ENCODE data around the gene TXNDC15. TPM values are rescaled to one million over a fixed set of nuclear protein-coding genes. Genes with fewer than 3 reads are reported as not detected.
"Not testable (repeated sequence)": the region's sequence is repeated elsewhere in the genome, so short reads cannot be mapped to it uniquely, and the experiment has no call there.

TXNDC15 gene, protein sequence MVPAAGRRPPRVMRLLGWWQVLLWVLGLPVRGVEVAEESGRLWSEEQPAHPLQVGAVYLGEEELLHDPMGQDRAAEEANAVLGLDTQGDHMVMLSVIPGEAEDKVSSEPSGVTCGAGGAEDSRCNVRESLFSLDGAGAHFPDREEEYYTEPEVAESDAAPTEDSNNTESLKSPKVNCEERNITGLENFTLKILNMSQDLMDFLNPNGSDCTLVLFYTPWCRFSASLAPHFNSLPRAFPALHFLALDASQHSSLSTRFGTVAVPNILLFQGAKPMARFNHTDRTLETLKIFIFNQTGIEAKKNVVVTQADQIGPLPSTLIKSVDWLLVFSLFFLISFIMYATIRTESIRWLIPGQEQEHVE
- 22.5 and 25.5 TPM in 2 replicates for total RNA-seq (2014; rRNA removed; shearing (Covaris generic))

GRCh38 chr5:134873987-134874830 is at the start of gene TXNDC15:
TSS of gene TXNDC15 (plus strand) at chr5:134874371. CDS start at chr5:134874428, 57 bp downstream.
- H3K36me3 ChIP-seq (replicated peaks; ENCODE audit: control insufficient read depth, insufficient read depth, low read length) = no peaks in the 10 kb centered on the region
- no peaks in the 10 kb centered on the region for H3K27me3 ChIP-seq (ENCODE audit: control insufficient read depth, insufficient read depth, low read length)
- DNase-seq = peak; percentile 96
- peak within 1 kb of the TSS; percentile 89 for H3K4me3 ChIP-seq (ENCODE audit: insufficient read depth, low read depth, low read length)

GRCh38 chr5:134824681-134825080 is 49.5 kb upstream of the TXNDC15 start:
- Histone ChIP-seq H3K36me3 (replicated peaks; ENCODE audit: control insufficient read depth, insufficient read depth, low read length) (peaks cover 15% of the 10 kb centered on the region), H3K4me3 (ENCODE audit: insufficient read depth, low read depth, low read length) (no peak overlapping the region), H3K27me3 (ENCODE audit: control insufficient read depth, insufficient read depth, low read length) (no peaks in the 10 kb centered on the region)
- DNase-seq = no peak

- peaks cover 14% of the 10 kb centered on the region for H3K36me3 ChIP-seq (replicated peaks; ENCODE audit: control insufficient read depth, insufficient read depth, low read length)
- no peaks in the 10 kb centered on the region for H3K27me3 ChIP-seq (ENCODE audit: control insufficient read depth, insufficient read depth, low read length)
- no peak for DNase-seq
- H3K4me3 ChIP-seq (ENCODE audit: insufficient read depth, low read depth, low read length) = no peak overlapping the region
Observed at GRCh38 chr5:134825212-134825611, 49.0 kb upstream of the TXNDC15 start.

GRCh38 chr5:134833340-134834032 is 40.7 kb upstream of the TXNDC15 start:
- Histone ChIP-seq H3K4me3 (ENCODE audit: insufficient read depth, low read depth, low read length) (no peak overlapping the region), H3K27me3 (ENCODE audit: control insufficient read depth, insufficient read depth, low read length) (no peaks in the 10 kb centered on the region), H3K36me3 (replicated peaks; ENCODE audit: control insufficient read depth, insufficient read depth, low read length) (peaks cover 5% of the 10 kb centered on the region)
- no peak for DNase-seq

- Histone ChIP-seq H3K27me3 (ENCODE audit: control insufficient read depth, insufficient read depth, low read length) (no peaks in the 10 kb centered on the region), H3K36me3 (replicated peaks; ENCODE audit: control insufficient read depth, insufficient read depth, low read length) (peaks cover 7% of the 10 kb centered on the region), H3K4me3 (ENCODE audit: insufficient read depth, low read depth, low read length) (no peak overlapping the region)
- DNase-seq = no peak
Observed at GRCh38 chr5:134835623-134836022, 38.5 kb upstream of the TXNDC15 start.

DNA sequence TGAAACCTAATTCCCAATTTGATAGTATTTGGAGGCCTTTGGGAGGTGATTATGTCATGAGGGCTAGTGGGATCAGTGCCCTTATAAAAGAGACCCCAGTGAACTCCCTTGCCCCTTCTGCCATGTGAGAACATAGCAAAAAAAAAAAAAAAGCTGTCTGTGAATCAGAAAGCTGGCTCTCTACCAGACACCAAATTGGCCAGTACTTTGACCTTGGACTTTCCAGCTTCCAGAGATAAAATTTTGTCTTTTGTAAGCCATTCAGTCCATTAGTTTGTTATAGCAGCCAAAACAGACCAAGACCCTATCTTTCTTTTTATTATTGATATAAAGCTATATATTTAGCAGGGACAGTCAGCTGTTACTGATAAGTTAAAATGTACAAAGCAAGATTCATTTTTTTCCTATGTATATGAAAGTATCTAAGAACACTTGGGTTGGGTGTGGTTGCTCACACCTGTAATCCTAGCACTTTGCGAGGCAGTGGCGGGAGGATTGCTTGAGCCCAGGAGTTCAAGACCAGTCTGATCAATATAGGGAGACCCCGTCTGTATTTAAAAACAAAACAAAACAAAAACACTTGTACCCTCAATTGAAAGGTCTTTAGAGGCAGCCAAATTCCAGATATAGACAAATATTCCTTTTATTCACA is 36.5 kb upstream of the TXNDC15 start:
- peaks cover 7% of the 10 kb centered on the region for H3K36me3 ChIP-seq (replicated peaks; ENCODE audit: control insufficient read depth, insufficient read depth, low read length)
- no peak for DNase-seq
- no peaks in the 10 kb centered on the region for H3K27me3 ChIP-seq (ENCODE audit: control insufficient read depth, insufficient read depth, low read length)
- no peak overlapping the region for H3K4me3 ChIP-seq (ENCODE audit: insufficient read depth, low read depth, low read length)

- not testable (repeated sequence) for DNase-seq; H3K36me3 ChIP-seq (replicated peaks; ENCODE audit: control insufficient read depth, insufficient read depth, low read length); H3K4me3 ChIP-seq (ENCODE audit: insufficient read depth, low read depth, low read length); H3K27me3 ChIP-seq (ENCODE audit: control insufficient read depth, insufficient read depth, low read length)
Observed at GRCh38 chr5:134838361-134838760, 35.8 kb upstream of the TXNDC15 start.

DNA sequence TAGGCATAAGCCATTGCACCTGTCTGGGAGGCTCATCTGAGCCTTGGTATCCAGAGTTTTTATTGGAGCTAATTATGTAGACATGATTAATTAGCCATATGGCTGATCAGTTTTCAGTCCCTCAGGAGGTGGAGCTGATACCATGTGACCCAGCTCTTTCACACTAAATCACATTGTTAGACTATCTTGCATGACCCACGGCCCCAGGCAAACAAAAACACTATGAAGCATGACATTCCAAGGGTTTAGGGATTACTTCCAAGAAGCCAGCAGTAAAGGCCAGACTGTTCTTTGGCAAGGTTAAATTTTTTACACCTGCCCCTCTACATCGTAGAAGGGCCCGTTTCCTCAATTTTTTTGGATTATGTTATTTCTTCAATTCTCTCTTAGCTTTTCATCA is 33.4 kb upstream of the TXNDC15 start:
- H3K27me3 ChIP-seq (ENCODE audit: control insufficient read depth, insufficient read depth, low read length) = no peaks in the 10 kb centered on the region
- H3K4me3 ChIP-seq (ENCODE audit: insufficient read depth, low read depth, low read length) = no peak overlapping the region
- H3K36me3 ChIP-seq (replicated peaks; ENCODE audit: control insufficient read depth, insufficient read depth, low read length) = peaks cover 5% of the 10 kb centered on the region
- DNase-seq = no peak

DNA sequence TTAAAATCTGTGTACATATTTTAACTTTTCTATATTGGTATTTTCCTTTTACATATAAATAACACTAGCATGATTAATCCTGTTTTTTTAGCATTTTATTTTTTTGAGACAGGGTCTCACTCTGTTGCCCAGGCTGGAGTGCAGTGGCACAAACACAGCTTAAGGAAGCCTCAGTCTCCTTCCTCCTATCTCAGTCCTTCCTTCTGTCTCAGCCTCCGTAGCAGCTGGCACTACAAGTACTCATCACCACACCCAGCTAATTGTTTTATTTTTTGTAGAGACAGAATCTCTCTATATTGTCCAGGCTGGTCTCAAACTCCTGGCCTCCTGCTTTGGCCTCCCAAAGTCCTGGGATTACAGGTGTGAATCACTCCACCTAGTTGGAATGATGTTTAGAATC is 29.9 kb upstream of the TXNDC15 start:
- H3K27me3 ChIP-seq (ENCODE audit: control insufficient read depth, insufficient read depth, low read length) = no peaks in the 10 kb centered on the region
- no peak overlapping the region for H3K4me3 ChIP-seq (ENCODE audit: insufficient read depth, low read depth, low read length)
- no peak for DNase-seq
- peaks cover 2% of the 10 kb centered on the region for H3K36me3 ChIP-seq (replicated peaks; ENCODE audit: control insufficient read depth, insufficient read depth, low read length)

- peak overlapping the region; percentile 63 for H3K4me3 ChIP-seq (ENCODE audit: insufficient read depth, low read depth, low read length)
- no peak for DNase-seq
- H3K27me3 ChIP-seq (ENCODE audit: control insufficient read depth, insufficient read depth, low read length) = no peaks in the 10 kb centered on the region
- H3K36me3 ChIP-seq (replicated peaks; ENCODE audit: control insufficient read depth, insufficient read depth, low read length) = no peaks in the 10 kb centered on the region; the same call in none of the 2 replicates
Observed at GRCh38 chr5:134845335-134845851, 28.8 kb upstream of the TXNDC15 start.

- Histone ChIP-seq H3K36me3 (replicated peaks; ENCODE audit: control insufficient read depth, insufficient read depth, low read length) (no peaks in the 10 kb centered on the region; the same call in none of the 2 replicates), H3K27me3 (ENCODE audit: control insufficient read depth, insufficient read depth, low read length) (no peaks in the 10 kb centered on the region), H3K4me3 (ENCODE audit: insufficient read depth, low read depth, low read length) (peak within 1 kb of the TSS; percentile 63)
- peak; percentile 90 for DNase-seq
Observed at GRCh38 chr5:134845852-134846640, 28.1 kb upstream of the TXNDC15 start, which contains the start of gene C5orf24. TSS of gene C5orf24 (plus strand) at chr5:134845968. CDS start at chr5:134854901, 8,933 bp downstream.

DNA sequence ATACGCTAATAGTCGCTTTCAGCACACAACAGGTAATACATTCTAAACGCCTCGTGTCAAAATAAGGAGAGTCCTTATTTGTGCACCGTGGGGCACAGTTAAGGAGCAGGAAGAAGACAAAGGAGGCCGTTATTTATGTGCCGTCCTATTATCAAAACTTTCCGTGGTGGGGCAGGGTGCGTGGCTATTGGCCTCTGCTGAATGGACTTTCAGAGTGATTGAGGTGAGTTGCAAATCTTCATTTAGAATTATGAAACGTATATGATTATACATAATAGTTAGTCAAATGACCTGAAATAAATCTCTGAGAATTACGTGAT is 27.6 kb upstream of the TXNDC15 start:
- DNase-seq = peak; percentile 26
- peak overlapping the region; percentile 63 for H3K4me3 ChIP-seq (ENCODE audit: insufficient read depth, low read depth, low read length)

DNA sequence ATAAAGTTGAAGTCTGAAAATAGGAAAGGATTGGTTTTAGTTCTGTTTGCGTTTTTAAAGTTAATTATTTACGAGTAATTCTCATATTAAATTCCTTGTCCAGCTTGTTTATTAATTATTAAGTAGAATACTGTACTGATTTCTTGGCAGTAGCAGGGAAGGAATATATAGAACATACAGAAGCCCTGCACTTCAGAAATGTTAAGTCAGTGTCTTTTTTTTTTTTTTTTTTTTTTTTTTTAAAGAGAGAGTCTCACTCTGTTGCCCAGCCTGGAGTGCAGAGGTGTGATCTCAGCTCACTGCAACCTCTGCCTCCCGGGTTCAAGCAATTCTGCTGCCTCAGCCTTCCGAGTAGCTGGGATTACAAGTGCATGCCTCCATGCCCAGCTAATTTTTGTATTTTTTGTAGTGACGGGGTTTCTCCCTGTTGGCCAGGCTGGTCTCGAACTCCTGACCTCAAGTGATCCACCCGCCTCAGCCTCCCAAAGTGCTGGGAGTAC is 24.7 kb upstream of the TXNDC15 start:
- H3K27me3 ChIP-seq (ENCODE audit: control insufficient read depth, insufficient read depth, low read length); H3K4me3 ChIP-seq (ENCODE audit: insufficient read depth, low read depth, low read length); H3K36me3 ChIP-seq (replicated peaks; ENCODE audit: control insufficient read depth, insufficient read depth, low read length); DNase-seq: not testable (repeated sequence)

More for the DNA sequence above, 27.6 kb upstream of the TXNDC15 start:
- H3K27me3 ChIP-seq (ENCODE audit: control insufficient read depth, insufficient read depth, low read length) = no peaks in the 10 kb centered on the region
- H3K36me3 ChIP-seq (replicated peaks; ENCODE audit: control insufficient read depth, insufficient read depth, low read length) = no peaks in the 10 kb centered on the region; the same call in none of the 2 replicates

All from H7 (cell line).